ENCODE measurements around the gene HTR3B.
A peak's percentile ranks its signal among the peaks of the same experiment; 100 is the strongest.
"Not testable (repeated sequence)": the region's sequence is repeated elsewhere in the genome, so short reads cannot be mapped to it uniquely, and the experiment has no call there.

Gene HTR3B

DNA sequence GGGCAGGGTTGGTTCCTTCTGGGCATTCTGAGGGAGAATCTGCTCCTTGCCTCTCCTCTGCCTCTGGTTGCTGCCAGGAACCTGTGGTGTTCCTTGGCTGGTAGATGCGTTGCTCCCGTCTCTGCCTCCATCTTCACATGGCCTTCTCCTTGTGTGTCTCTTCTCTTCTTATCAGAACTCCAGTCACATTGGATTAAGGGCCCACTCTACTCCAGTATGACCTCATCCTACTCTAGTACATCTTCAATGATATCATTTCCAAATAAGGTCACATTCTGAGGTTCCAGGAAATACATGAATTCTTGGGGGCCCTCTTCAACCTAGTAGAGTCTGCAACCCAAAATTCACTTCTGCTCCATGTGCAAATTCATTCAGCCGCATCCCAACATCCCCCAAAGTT is 33.3 kb downstream of the HTR3B start:
- DNase-seq = no peak

DNA sequence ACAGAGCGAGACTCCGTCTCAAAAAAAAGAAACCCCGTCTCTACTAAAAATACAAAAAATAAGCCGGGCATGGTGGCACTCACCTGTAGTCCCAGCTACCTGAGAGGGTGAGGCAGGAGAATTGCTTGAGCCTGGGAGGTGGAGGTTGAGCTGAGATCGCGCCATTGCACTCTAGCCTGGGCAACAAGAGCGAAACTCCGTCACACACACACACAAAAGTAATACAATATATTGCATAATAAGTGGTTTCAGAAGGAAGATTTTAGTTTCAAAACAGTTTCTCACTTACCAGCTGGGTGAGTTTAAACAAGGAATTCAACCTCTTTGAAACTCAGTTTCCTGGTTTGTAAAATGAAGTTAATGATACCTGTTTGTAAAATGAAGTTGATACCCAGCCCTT is 37.7 kb downstream of the HTR3B start:
- DNase-seq = no peak

- DNase-seq = not testable (repeated sequence)
These were observed 41.6 kb downstream of the HTR3B start for GRCh38 chr11:113946162-113946561.

DNA sequence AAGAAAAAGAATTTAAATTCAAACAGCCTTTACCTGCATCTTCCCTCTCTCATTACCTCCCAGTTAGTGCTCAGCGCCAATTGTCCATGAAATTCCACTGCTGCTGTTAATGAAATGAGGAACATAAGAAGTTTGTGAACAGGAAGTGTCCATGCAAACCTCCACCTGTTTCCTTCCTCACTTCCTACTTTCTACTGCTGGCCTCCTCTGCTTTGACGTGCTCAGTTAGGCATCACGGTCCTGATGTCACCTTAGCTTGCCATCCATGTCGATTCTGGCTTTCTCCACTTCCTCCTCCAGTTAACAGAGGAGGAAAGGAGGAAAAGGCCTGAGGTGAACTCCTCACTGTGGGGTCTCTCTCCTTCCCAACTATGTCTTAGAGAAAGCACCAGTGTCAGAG is 43.4 kb downstream of the HTR3B start:
- no peak for DNase-seq

GRCh38 chr11:113949891-113950290 is 45.3 kb downstream of the HTR3B start:
- no peak for DNase-seq

DNA sequence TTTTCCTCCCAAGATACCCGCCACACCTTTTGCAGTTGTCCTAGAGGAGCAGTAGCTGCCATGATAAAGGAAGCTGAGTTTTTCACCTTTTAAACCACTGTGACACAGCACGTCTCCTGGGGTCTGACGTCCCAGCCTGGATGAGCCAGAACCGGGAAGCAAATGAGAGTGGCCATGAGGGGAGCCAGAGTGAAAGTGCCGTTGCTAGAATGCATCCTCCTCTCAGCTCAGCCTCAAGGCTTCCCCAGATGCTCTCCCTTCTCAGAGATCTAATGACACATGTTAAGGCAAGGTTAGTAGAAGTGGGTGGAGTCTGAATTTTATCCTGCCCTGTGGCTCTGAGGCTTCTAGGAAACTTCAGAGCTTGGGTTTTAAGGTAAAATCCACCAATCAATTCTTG is 46.9 kb downstream of the HTR3B start:
- no peak for DNase-seq

GRCh38 chr11:113952070-113952469 is 47.5 kb downstream of the HTR3B start:
- no peak for DNase-seq

DNA sequence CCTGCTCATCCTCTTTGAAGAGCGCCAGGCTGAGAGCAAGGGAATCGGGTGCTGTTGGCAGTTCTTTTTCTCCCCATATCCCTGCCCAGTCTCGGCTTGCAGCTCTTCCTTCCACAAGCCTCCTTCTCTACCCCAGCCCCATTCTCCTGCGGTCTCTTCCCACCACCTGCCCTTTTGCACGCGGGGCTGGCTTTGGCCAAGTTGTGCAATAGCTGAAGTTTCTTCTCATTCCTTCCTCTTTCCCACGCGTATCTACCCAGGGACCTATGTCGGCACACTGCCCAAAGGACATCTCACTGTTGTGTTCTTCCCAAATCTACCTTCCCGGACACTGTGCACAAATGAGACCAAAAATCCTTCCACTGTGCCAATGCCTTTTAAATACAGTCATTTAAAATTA is 48.0 kb downstream of the HTR3B start:
- DNase-seq = no peak

- DNase-seq = no peak
These were observed 49.6 kb downstream of the HTR3B start for GRCh38 chr11:113954235-113954634.

- DNase-seq = peak in 1 of 56 donors; percentile 6
These were observed 52.4 kb downstream of the HTR3B start for GRCh38 chr11:113956986-113957385.

- no peak for DNase-seq
These were observed 56.2 kb downstream of the HTR3B start for GRCh38 chr11:113960702-113961330.

DNA sequence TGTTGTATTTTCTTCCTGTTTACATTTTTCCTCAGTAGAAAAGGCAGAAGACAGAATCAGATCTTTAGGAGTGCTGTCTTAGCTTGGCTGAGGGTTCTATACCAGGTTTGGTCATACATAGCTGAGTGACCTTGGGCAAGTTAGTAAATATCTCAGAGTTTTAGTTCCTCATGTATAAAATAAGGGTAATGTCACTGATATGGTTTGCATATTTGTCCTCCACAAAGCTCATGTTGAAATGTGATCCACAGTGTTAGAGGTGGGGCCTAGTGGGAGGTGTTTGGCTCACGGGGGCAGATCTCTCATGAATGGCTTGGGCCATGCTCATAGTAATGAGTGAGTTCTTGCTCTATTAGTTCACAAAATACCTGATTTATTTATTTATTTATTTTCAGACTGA is 62.8 kb downstream of the HTR3B start:
- no peak for DNase-seq

DNA sequence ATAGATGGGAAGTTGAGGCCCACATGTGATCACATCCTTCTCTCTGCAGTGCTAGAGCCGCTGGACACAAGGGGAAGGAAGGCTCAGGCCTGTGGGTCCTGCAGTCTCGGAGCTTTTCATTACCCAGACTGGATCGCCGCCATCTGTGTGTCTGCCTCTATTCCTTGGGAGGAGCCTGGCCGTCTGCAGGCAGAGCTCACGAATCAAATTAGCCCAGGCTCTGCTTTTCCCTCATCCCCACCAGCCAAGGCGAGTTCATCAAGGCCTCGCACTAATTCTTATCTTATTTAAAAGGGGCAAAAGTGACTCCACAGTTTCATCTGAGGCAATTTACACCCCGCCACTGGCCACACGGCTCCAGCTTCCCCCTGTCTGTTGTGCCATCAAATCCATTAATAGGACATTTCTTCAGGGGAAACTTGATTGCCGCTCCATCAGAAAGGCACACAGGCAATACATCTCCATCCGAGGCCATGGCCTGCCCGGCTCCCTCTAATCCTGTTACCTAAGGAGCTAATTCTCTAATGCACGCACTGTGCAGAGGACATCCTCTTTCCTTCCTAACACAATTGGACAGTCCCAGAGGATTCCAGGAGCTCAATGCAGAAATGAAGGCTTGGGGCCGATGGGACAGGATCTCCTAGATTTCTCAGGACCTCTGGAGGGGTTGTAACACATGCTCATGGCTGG is 67.1 kb downstream of the HTR3B start:
- DNase-seq = no peak

- DNase-seq = no peak
These were observed 70.3 kb downstream of the HTR3B start, which contains the start of gene HTR3A for GRCh38 chr11:113974741-113975470. Gene HTR3A, plus strand, starts transcription at chr11:113975108. Its CDS starts 218 bp downstream, at chr11:113975326.

DNA sequence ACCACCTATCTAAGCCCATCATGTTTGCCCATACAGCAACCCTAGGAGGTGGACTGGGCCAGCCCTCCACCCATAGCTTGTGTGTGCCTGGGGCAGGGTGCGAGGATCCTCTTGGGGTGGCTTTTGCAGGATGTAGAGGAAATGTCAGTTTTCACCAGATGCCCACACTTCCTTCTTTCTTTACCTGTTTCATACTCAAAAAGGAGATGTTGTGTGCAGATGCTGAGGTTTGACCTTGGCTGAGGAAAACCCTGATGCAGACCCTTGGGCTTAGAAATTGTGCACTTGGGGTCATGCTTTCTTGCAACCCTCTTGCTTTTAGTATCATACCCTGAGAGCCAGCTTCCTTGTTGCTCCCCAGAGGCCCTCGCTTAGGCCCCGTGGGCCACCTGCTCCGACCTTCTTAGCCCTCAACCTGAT is 72.5 kb downstream of the HTR3B start:
- DNase-seq = no peak

DNA sequence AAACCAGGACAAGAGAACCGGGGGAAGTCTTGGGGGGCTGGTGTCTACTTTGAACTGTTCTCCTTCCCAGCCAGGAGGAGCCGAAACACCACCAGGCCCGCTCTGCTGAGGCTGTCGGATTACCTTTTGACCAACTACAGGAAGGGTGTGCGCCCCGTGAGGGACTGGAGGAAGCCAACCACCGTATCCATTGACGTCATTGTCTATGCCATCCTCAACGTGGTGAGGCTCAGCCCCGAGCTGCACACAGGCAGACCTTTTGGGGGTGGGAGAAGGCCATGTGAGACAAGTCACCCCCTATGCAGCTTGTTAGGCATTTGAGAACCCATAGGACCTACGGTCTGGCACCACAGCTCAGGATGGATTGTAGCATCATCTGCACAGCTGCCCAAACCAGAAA is 73.1 kb downstream of the HTR3B start:
- no peak for DNase-seq

DNA sequence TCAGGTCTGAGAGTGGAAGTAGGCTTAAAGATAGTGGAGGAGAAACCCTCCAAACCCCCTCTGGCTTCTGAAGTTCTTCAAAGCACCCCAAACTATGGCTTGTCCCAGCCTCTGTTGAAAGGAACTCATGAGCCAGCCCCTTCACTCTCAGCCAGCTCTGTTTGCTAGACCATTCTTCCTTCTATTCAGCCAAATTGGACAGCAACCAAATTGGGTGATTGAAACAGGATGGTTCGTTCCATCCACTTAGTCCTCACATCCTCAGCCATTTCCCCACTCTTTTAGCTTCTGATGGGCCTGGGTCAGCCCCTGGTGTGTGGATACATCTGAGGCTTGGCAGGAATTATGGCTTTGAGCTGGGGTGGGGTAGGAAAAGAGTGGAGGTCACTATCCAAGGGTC is 74.8 kb downstream of the HTR3B start:
- DNase-seq = no peak

DNA sequence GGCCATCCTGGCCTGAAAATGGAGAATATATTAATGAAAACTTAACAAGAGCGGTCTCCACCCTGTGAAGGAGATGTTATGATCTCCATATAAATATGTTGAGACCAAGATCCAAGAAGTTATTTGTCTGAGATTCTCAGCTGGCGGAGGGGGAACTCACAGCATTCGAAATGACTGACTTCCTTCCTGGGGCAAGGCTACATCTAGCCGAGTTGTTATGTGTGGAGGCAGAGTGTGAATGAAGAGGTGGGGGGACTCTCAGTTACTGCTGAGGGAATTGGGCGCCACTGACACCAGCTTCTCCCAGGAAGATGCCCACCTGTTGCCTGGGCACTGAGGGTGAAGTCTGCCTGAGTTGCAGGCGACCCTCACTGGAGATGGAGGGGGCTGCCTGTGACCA is 76.2 kb downstream of the HTR3B start:
- DNase-seq = no peak

GRCh38 chr11:113982306-113982705 is 77.7 kb downstream of the HTR3B start:
- no peak for DNase-seq

DNA sequence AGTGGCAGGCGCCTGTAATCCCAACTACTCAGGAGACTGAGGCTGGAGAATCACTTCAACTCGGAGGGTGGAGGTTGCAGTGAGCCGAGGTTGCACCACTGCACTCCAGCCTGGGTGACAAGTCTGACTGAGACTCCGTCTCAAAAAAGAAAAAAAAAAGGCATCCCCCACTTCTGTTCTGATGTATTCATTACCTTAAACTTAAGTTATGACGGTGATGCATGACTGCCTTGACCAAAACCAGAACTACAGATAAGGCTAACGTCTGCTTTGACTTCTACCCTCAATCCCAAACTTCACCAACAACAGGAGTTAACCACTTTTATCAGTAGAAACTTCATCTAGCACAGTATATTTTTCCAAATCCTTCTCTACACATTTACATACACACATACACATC is 80.2 kb downstream of the HTR3B start:
- DNase-seq = no peak

GRCh38 chr11:113985906-113986305 is 81.3 kb downstream of the HTR3B start:
- peak in 14 of 56 donors; percentile 3 to 52 (median 35) for DNase-seq

GRCh38 chr11:113986351-113987140 is 82.0 kb downstream of the HTR3B start:
- DNase-seq = no peak
